ENCODE results near the gene SRCIN1.

SRCIN1 gene

DNA sequence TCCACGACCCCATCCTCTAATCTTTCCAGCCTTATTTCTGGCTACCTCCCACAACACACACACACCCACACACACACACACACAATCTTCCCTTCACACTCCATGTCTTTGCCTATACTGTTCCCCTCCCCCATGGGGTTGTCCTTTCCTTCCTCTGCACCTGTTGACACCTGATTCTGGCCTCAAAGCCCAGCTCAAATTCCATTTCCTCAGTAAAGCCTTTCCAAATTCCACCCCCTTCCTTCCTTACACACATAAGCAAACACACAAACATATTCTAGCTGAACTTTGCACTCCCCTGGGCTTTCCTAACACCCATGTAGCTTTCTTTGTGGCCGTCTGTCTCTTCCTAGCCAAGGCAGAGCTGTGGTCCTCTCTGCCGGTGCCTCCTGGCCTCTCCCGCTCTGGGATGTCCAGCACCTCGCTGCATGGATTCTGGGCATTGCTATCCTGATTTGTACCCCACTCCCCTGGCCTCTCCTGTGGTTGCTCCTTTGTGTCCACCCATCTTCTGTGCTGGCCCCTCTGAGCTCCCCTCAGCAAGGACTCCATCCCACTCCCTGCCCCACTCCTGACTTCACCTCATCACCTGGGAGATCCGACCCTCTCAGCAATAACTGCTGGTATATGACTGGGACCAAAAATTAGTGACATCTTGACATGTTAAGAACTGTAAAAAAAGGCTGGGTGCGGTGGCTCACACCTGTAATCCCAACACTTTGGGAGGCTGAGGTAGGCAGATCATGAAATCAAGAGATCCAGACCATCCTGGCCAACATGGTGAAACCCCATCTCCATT is 8.4 kb upstream of the SRCIN1 start:
- DNase-seq: no peak

DNA sequence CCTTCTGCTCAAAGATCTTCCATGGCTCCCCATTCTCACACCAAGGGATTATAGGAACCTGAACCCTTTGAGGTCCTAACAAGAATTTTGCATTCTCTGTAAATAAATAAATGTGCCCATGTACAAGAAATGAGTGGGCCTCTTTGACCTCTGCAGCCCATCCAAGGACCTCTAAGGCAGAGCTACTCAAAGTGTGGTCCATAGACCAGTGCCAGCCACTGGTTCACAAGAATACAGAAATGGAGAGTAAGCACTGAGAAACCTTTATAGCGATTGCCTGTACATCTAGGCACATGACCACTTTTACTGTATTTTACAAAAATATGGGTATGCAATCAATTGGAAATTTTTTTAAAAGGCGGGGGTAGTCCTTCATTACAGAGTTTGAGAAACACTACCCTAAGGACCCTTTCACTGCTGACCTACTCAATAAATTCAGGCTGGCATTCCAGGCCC is 7.8 kb upstream of the SRCIN1 start:
- DNase-seq: no peak

DNA sequence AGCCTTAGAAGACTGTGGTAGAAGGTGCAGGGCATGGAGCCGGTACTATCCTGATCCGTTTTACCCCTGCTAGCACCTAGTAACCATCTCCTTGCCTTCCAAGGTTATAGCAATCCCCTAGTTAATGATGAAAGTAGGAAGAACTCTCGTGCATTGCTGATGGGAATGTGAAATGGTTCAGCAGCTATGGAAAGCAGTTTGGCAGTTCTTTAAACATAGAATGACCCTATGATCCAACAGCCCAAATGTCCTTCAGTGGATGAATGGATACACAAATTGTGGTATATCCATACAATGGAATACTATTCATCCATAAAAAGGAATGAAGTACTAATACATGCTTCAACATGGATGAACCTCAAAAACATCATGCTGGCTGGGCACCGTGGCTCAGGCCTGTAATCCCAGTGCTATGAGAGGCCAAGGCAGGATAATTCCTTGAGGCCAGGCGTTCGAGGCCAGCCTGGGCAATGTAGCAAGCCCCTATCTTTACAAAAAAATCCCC is 6.2 kb upstream of the SRCIN1 start:
- no peak for DNase-seq

DNA sequence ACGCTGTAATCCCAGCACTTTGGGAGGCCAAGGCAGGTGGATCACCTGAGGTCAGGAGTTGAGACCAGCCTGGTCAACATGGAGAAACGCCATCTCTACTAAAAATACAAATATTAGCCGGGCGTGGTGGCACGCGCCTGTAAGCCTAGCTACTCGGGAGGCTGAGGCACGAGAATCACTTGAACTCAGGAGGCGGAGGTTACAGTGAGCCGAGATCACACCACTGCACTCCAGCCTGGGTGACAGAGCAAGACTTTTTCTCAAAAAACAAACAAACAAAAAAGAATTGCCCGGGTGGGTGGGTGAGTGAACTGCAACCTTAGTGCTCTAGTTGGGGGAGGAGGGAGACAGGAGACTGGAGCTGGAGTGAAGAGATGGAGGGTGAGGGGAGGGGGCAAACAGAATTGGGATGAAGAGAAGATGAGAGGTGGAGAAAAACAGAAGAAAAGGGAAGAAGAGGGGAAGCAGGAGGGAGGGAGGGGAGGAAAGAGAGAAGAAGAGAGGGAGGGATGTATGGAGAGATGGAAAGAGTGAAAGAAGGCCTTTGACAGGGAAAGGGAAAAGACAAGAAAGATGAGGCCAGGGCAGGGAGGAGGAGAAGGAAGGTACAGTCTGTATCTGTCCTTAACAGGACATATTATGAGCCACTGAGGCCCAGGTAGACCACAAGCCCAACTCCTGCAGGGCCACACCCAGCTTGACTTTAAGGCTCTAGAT is 5.5 kb upstream of the SRCIN1 start:
- DNase-seq: no peak

DNA sequence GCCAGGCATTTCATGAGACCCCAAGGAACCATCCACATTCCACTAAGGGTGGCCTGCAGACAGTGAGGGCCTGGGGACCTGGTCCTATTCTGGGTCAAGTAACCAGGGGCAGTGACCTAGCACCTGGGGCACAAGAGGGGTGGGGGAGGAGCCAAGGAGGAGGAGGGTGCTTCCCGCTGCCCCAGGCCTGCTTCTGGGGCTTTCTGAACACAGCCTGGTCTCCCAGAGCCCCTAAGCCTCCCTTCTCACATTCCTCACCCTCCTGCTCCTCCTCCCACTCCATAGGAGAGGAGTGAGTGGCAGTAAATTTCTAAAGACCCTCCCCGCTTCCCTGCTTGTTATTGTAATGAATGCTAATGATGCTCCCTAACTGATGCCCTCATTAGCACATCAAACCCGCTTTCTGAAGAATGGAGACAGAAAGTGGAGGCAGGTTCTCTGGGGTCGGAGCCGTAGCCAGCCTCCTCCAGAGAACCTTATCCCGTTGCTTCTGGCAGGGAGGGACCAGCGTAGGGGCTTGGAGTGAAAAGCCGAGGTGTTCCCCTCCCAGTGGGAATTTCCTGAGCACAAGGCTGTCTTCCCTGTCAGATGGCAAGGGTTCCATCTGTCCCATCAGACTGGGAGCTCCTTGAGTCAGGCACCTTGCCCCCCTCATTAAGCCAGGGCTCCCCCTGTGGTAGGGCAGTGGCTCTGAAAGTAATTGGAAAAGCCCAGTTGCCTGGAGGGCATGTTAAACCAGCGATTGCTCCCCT is 3.7 kb upstream of the SRCIN1 start:
- DNase-seq: no peak

DNA sequence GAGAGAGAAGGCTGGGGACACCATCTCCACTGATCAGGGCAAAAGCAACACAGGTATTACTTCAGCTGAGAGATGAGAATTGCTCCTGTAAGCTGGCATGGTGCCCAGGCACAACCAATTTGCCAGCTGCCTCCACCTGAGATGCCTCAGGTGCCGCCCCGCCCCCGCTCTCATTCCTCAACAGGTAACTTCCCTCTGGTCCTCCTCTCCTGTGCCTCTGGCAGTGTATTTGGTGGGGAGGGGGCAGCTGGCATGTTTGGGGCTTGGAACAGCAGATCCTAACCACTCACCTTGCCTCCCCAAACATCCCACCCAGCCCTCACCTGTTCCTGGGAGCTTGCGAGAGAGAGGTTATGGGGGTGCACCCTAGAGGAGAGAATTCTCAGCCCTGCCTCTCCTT is 2.9 kb upstream of the SRCIN1 start:
- no peak for DNase-seq

DNA sequence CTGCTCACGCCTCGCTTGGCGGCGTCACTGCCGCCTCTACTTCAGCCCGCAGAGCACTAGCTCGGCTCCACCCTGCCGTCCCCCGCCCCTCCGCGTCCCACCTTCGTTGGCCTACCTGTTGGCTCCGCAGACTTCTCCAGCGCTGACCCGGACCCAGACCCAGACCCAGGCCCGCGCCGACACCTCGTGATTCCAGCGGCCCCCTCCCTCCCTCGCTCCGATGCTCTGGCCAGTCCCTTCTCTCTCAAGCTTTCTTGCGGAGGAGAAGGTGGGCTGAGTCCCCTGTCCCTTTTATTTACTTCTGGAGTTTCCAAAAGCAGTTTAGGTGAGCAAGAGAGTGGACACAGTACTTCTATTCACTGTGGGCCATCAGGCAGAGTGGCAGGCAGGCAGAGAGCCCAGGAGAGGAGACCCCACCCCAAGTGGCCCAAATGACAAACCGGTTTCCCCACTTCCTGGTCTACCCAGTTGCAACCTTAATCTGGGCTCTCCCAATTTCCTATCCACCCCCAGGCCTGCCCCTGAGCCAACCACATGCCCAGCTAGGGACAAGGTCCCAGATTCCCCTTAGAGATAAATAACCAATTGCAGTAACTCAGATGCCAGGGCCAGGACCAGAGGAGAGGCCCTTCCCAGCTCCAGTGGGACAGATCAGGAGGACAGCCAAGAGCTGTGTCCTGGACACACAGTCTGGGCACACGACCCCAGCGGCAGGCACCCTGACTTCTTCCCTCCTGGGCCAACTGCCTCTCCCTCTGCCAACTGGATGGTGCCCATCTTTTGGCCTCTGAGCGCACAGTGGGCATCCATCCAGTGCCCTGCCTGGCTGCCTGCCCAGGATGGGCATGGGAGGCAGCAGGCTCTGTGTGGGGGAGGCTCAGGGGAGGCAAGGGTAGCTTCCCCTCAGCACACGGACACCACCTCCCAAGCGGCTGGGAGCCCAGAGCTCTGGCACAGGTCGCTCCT is 1.2 kb upstream of the SRCIN1 start:
- no peak for DNase-seq

DNA sequence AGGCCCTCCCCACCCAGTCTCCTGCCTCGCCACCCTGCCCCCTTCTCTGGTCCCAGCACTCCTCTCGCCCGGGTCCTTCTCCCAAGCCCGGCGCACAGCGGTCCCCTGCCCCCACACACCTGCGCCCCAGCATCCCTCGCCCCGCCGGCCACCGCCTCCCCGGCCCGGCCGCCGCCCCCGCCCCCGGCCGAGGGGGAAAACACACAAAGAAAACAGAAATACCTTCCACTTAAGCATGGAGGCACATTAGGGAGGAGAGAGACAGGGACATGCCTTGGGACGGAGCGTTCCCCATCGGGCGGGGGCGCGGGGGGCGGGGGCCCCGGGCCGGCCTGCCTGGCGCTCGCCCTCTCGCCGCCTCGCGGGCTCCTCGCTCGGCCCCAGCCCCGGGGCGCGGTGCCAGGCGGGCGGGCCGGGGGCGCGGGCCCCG is 326 bp downstream of the SRCIN1 start:
- DNase-seq: no peak

DNA sequence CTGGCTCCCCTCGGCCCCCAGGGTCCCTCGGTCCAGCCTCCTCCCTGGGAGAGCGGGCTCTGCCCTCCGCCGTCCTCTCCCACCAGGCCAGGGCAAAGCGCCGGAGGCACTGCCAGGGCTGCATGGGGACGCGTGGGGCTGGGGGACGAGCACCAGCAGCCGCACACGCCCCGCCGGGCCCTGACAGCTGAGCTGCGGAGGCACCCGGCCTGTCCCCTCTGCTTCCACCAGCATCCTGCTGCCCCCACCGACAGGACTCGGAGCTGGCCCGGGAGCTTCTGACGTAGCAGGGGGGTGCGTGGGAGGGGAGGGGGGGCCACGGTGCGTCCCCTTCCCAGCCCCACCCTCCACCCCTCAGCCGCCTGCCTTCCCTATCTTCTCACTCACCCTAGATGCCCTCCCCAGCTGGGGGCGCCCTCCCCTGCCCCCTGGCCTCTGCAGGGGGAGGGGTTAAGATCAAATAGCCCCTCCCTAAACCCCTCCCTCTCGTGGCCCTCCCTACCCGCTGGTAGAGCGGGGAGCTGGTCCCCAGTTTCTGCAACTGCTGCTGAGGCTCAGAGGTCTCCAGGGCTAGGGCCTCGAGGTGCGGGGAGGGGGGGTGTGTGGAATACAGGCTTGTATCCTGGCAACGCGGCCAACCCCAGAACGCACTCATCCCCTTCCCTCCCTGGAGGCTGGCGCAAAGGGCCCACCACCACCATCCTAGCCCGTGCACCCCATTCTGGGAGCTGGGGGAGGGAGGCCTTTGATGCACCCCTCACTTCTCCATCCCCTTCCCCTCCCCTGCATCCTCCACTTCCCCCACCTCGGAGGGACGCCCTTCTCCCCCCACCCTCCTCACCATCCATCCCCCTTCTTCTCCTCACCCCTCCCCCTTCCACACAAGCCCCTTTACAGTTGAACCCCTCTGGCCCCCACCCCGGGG is 1.0 kb downstream of the SRCIN1 start:
- DNase-seq: peak; percentile 42

DNA sequence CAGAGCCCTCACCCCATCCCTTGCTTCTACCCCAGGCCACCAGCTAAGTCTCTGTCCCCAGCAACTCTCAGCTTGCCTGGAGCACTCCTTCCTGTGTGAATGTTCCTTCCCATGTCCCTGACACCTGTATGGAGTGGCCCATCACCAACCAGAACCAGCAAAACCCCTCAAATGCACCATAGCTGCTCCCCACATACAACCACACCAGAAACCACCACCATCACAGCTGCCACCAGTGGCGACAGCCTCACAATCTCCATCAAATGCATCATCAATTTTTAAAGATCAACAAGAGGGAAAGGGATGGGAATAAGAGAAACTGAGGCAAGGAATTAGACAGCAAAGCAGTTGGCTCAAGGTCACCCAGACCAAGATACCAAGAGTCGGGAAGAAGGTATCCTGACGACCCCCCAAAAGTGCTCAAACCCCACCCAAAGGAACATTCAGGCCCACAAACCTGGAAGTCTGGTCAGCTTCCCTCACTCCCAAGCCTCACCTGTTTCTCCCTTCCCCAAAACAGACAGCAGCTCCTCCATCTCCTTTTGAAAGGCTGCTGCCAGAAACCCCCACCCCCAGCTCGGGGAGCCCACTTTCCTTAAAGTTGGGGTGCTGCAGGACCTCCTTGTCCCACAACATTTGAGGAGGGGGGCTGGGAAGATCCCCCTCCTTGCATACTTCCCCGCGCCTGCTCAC is 1.8 kb downstream of the SRCIN1 start:
- DNase-seq: no peak

DNA sequence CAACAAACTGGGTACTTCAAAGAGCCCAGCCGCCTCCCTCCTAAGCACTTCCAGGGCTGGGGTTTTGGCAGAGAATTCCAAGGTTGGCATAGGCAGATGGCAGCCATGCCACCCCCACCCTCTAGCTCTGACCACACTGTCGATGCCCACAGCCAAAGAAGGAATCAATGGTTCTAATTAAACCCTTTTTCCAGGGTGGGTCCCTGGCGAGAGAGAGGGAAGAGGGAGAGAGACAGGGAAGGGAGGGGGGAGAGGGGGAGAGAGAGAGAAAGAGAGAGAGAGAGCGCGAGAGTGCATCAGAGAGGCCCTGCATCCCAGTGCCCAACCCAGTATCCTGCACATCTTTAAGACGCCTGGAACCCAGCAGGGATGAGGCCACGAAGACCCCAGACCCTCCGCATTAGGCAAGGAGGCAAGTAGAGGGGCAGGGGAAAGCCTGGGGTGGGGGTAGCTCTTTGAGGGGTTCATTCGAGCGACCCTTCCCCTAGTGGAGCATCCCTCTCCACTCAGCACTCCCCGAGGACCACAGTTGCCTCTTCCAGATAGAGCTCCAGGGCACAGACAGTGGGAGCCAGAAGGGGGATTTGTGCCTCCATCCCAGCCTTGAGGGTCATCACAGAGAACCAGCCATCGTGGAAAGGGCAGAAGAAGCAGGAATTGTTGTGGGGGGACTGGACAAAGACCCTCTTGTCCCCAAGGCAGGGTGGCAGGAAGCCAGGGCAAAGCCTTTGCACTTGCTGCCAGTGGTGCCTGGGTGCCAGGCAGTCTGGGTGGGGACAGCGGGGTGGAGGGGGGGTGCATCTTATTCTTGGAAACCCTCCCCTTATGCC is 2.6 kb downstream of the SRCIN1 start:
- DNase-seq: no peak

DNA sequence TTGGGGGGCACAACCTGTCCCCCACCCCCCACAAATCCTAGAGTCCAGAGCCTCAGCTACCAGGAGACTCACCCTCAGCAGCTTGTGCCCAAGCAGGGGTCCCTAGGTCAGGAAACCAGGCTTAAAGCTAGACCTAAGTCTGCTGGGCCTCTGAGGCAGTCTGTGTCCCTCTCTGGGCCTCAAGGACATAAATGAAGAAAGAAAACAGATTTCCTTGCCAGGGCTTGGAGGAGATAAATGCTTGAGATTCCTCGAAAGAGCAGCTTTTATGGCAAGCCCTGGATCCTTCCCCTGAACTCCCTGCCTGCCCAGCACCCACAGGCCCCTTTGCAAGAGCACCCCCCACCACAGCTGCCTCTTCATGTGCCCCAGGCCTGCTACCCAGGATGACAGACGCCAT is 3.3 kb downstream of the SRCIN1 start:
- no peak for DNase-seq

DNA sequence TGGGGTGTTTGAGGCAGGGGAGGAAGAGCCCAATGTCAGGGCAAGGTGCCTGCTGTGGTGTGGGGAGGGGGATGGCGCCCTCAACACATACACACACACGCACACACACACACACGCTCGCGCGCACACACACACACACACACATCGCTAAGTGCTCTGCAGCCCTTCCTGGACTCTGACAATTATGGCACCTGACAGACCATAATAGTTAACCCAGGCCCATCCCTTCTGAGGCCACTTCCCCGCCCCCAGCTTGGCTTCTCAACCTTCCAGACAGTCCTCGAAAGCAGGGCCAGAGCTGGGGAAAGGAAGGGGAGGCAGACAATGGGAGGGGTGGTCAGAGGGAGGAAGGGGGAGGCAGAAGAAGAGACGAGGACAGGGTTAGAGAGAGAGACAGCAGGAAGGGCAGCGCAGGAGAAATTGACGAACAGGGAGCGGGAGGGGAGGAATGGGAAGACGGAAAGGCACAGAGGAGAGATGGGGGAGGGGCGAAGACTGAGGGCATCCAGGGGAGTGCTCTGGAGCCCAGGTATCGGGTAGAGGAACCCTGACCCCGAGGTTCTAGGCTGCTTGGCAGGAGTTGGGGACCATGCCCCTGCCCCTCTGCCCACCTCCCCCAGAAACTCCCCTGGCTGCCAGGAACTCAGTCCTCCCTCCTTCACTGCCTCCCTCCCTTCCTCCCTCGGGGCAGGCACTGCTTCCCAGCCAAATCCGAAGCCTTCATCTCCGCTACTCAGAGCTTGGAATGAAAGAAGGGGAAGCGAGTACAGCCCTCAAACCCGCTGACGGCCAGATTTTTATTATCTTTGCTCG is 4.0 kb downstream of the SRCIN1 start:
- DNase-seq: no peak

DNA sequence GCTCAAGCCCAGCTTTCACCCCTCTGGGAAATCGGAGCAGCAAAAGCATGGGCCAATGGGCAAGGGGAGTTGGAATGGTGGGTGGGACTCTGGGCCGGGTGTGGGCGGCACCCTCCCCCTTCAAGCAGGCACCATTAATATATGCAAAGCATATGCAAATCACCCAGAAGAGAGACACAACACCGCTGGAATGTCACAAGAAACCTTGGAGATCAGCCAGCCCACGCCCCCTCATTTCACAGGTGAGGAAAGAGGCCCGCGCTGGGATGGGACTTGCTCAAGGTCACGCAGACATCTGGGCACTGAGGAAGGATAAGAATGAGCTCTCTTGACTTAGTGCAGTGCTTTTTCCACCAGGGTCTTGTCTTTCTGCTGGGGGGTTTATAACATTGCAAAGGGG is 4.8 kb downstream of the SRCIN1 start:
- DNase-seq: no peak

DNA sequence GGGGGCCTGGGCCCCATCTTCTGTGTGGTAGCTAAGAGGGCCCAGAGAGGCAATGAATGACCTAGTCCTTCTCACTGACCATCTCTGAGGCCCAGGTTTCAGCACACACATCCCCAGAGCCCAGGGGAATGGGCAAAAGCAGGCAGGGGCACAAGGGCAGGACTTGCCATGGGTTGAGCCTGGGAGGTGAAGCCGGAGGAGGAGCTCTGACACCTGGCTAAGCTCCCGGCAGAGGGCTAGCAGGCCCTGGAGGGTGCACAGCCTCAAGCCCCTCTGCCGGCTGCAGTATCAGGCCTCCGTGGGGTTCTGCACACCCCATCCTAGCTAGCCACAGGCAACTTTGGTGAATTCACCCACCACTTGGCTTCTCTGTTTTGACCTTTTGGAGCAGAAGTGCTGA is 5.3 kb downstream of the SRCIN1 start:
- no peak for DNase-seq

DNA sequence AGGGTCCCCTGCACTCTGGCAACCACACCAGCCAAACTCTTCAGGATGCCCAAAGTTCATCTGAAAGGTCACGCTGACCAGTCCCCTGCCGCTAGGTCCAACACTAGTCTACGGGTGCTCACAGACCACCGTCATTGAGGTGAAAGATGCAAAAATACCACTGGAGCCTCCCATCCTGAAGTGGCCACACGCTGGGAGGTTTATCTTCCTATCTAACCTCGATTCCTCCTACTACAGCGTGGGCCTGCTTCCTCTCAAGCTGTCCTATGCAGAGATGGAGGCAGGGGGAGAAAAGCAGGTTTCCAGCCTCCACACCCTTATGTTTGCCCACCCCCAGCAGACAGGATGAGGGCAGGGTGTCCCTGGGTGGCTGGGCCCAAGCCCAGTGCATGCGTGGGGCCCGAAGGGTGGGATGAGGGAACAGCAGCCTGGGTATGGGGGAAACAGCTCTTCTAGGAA is 6.3 kb downstream of the SRCIN1 start:
- DNase-seq: no peak

DNA sequence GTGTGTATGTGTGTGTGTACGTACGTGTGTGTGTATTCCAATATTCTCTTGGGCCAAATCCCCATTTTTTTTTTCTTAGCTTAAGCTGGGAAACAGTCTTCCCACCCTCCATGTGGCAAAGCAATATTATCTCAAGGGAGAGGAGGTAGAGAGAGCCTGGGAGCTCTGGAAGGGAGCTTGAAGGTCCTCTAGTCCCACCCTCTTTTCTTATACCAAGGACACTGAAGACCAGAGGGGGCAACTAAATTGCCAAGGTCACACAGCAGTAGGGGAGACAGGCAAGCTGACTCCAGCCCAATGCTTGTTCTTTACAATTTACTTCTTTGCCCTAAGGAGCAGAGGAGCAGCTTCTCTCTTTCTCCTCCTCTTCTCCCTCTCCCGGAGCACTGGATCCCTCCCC is 6.8 kb downstream of the SRCIN1 start:
- no peak for DNase-seq

DNA sequence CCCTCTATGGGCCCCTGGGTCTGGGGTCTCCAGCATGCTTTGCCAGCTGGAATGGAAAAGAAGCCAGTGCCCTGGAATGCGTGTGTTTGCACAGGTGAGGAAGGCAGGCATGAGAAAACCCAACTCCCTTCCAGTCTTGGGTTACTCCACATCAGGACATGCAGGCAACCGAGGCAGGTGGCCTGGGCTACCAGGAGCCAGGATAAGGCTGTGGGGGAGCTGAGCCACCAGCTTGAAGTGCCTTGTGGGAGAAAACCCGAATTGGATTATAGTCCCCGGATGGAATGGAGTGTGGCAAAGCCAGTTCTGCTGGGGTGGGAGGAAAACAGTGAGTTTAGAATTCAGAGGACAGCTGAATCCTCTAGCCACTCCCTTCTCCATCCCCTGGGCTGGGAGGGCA is 7.2 kb downstream of the SRCIN1 start:
- peak; percentile 54 for DNase-seq

DNA sequence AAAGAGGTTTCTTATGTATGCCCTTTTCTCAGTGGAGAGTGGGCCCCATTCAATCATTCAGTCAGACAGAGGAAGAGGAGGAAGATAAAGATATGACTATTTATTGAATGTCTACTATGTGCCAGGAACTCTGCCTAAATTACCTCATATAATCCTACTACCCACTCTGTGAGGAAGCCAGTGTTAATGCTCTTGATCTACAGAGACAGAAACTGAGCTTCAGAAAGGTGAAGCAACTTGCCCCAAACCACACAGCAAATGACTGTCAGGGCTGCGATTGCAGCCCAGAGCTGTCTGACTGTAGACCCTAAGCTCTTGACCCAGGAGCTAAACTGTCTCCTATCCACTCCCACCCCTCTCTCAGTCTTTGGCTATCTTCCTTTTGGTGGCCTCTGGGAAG is 8.4 kb downstream of the SRCIN1 start:
- DNase-seq: no peak
